GM06990 (cell line): ENCODE results near the gene LIPC.

Experiments used
- DNase-seq: peaks from one replicate; pipeline ENCODE4 v3.0.0-alpha.2; 2011; ENCODE audit not compliant: insufficient read length; ENCODE audit errors: extremely low read depth
- H3K27me3 ChIP-seq: replicated peaks from 2 replicates; pipeline ENCODE4 v1.6.0; 2011; ENCODE audit warnings: low read length; ENCODE audit not compliant: control insufficient read depth, insufficient read depth
- H3K36me3 ChIP-seq: 2 replicates; pipeline ENCODE4 v1.5.1; 2011; ENCODE audit warnings: low read length; ENCODE audit not compliant: control insufficient read depth, insufficient read depth
- H3K4me3 ChIP-seq: replicated peaks from 2 replicates; pipeline ENCODE4 v1.5.1; 2011; ENCODE audit warnings: low read depth, mild to moderate bottlenecking, control low read depth, low read length
- TF ChIP-seq, protein P1 (sequence below): IDR thresholded peaks from 2 replicates; pipeline ENCODE4 v1.5.1; 2011; ENCODE audit warnings: low read length, control low read depth, mild to moderate bottlenecking, inconsistent platforms; ENCODE audit not compliant: insufficient read depth, poor library complexity, severe bottlenecking

The LIPC gene

DNA sequence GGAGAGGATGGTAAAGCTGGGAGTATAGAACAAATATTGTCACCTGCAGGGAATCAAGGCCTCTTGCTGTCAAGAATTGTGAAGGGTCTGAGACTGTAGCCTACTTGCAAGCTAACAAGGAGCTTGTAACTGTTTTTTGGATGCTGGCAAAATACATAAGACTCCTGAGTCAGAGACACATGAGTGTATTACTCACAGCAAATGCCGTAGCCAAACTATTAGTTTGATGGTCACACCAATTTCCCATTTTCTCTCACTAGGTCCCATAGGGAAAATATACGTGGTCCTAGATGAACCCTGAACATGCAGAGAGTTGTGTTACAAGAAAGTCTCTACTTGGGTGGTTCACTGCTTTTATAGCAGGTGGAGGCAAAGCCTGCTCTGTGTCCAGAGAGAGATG, 44.7 kb upstream of the LIPC start:
- Histone ChIP-seq H3K36me3 (no peaks in the 10 kb centered on the region), H3K4me3 (no peak overlapping the region), H3K27me3 (no peaks in the 10 kb centered on the region)
- TF ChIP-seq, protein P1, sequence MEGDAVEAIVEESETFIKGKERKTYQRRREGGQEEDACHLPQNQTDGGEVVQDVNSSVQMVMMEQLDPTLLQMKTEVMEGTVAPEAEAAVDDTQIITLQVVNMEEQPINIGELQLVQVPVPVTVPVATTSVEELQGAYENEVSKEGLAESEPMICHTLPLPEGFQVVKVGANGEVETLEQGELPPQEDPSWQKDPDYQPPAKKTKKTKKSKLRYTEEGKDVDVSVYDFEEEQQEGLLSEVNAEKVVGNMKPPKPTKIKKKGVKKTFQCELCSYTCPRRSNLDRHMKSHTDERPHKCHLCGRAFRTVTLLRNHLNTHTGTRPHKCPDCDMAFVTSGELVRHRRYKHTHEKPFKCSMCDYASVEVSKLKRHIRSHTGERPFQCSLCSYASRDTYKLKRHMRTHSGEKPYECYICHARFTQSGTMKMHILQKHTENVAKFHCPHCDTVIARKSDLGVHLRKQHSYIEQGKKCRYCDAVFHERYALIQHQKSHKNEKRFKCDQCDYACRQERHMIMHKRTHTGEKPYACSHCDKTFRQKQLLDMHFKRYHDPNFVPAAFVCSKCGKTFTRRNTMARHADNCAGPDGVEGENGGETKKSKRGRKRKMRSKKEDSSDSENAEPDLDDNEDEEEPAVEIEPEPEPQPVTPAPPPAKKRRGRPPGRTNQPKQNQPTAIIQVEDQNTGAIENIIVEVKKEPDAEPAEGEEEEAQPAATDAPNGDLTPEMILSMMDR: no peak
- no peak for DNase-seq

DNA sequence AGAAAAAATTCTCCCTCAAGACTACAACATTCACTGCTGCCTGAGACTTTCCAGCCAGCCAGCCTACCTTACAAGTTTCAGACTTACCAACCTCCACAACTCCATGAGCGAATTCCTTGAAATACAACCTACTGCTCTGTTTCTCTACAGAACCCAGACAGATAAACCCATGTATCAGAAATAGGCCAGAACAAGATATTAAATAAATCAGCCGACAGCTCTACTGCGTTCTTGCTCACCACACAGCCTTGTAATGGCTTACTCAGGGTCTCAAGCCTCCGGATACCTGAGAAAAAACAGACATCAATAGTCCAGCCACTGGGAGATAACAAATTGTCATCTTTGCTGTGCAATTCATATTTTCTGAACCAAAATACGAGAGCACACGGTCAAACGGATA, 43.6 kb upstream of the LIPC start:
- Histone ChIP-seq H3K4me3 (no peak overlapping the region), H3K36me3 (no peaks in the 10 kb centered on the region), H3K27me3 (no peaks in the 10 kb centered on the region)
- DNase-seq: no peak
- TF ChIP-seq, protein P1: no peak

DNA sequence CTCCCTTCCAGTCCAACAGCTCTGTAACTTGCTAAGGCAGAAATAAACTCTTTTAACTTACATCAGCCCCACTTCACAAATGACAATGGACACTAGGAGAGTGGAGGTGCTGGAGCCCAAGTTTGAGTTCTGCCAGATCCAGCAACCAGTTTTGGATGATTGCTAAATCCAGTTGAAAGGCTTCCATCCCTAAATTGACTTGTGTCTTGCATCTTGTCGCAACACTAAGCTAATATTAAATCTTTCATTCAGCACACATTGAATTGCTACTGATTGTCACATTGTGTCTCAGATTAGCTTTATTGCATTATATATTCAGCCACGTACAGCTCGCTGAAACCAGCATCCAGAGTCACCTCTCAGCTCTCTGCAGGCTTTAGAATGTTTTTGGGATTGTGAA, 41.7 kb upstream of the LIPC start:
- Histone ChIP-seq H3K36me3 (no peaks in the 10 kb centered on the region), H3K27me3 (no peaks in the 10 kb centered on the region), H3K4me3 (no peak overlapping the region)
- TF ChIP-seq, protein P1: no peak
- DNase-seq: no peak

DNA sequence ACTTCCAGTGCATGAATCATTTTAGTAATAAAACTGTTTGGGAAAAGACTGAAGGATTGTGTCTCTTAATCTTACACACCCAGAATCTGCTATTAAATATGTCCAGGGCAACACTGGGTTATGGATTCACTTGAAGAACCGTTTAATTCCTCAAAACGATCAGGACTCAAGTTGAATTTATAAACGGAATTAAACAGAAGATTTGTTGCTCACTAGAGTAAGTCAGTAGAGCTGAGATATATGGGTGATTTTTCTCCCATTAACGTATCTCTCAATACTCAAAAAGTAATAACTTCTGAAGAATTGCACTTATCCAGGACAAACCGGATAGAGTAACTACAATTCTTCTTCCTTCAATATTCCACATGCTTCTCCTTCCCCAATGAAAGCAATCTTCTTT, 41.1 kb upstream of the LIPC start:
- no peak overlapping the region for H3K4me3 ChIP-seq
- no peak for DNase-seq

DNA sequence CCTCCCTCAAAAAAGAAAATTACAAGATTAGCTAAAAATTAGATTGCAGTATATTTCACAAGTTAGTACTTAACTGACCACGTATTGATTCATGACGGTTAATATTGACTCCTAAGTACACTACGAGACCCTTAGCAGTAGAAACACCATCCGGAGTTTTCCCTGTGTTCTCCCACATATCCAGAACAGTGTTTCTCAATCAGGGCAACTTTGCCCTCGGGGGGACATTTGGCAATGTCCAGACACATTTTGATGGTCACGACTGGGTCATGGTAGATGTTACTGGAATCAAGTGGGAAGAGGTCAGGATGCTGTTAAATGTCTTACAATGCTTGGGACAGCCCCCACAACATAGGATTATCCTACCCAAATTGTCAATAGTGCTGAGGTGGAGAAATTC, 40.7 kb upstream of the LIPC start:
- H3K27me3 ChIP-seq: no peaks in the 10 kb centered on the region
- no peak overlapping the region for H3K4me3 ChIP-seq
- no peak for DNase-seq
- TF ChIP-seq, protein P1: no peak
- H3K36me3 ChIP-seq: no peaks in the 10 kb centered on the region

More for the DNA sequence above, 41.1 kb upstream of the LIPC start:
- Histone ChIP-seq H3K27me3 (no peaks in the 10 kb centered on the region), H3K36me3 (no peaks in the 10 kb centered on the region)
- TF ChIP-seq, protein P1: no peak

DNA sequence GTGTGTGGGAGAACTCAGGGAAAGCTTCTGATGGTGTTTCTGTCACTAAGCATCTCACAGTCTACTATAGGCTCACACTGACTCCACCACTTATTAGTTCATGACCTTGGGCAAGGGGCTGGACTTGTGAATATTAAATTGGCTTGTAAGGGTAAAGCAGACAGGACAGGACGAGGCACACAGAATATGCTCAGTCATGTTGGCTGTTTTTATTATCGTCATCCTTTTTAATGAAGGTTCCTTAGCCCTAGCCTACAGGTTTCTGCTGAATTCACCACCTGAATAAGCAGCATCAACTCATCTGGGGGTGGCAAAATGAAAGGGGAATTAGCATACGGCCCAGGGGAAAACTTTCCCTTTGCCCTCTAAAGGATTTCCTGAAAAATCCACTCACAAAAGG, 39.6 kb upstream of the LIPC start:
- no peak for DNase-seq
- Histone ChIP-seq H3K4me3 (no peak overlapping the region), H3K36me3 (no peaks in the 10 kb centered on the region), H3K27me3 (no peaks in the 10 kb centered on the region)
- TF ChIP-seq, protein P1: no peak
